Glomerular endothelial cell (primary cell): ENCODE results near the gene TMC7. TPM values are rescaled to one million over a fixed set of nuclear protein-coding genes. Genes with fewer than 3 reads are reported as not detected.
"Not testable (repeated sequence)": the region's sequence is repeated elsewhere in the genome, so short reads cannot be mapped to it uniquely, and the experiment has no call there.

Source experiments
- DNase-seq: peaks from one replicate; pipeline ENCODE4 v3.0.0-alpha.2; 2011; ENCODE audit warnings: low read depth, low spot score; ENCODE audit errors: extremely low read depth
- total RNA-seq: library from RNA; depleted of rRNA; stranded (reverse); fragments of >200 nt; gene quantifications from 2 replicates; pipeline ENCODE4 v1.2.3, GENCODE V29; 2015

TMC7 gene
- 1.1 and 2.7 TPM in 2 replicates for total RNA-seq

DNA sequence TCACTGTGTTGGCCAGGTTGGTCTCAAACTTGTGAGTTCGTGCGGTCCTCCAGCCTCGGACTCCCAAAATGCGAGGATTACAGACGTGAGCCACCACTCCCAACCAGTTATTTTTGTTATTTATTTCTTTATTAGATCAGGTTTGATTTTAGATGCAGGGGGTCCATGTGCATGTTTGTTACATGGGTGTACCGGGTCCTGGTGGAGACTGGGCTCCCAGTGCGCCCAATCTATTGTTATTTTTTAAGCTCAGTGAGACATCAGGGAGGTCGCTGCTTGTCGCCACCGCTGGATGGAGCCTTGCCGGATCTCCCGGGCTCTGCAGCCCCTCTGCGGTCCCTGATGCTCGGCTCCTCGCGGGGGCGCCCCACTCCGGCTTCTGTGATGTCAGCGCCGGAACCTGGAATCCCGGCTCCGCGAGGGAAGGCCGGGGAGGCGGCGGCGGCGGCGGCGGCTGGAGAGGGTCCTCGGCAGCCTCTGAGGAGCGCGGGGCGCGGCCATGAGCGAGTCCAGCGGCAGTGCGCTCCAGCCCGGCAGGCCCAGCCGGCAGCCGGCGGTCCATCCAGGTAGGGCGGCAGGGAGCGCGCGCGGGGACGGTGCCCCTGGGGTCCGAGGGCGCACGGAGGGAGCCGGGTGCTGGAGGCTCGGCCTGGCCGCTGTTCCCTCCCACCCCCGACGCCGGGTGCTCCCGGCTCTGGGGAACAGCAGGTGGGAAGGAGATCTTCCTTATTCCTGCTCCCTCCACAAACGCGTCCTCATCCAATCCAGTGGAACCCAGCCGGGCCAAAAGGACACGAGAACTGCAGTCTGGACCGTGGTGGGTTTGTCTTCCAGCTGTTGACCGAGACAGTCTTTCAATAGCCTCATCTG is at the start of gene TMC7:
TMC7 (plus strand) TSS at position 370 of the 870 bp plus-strand sequence; CDS start at position 500, 130 bp downstream.
- no peak for DNase-seq

DNA sequence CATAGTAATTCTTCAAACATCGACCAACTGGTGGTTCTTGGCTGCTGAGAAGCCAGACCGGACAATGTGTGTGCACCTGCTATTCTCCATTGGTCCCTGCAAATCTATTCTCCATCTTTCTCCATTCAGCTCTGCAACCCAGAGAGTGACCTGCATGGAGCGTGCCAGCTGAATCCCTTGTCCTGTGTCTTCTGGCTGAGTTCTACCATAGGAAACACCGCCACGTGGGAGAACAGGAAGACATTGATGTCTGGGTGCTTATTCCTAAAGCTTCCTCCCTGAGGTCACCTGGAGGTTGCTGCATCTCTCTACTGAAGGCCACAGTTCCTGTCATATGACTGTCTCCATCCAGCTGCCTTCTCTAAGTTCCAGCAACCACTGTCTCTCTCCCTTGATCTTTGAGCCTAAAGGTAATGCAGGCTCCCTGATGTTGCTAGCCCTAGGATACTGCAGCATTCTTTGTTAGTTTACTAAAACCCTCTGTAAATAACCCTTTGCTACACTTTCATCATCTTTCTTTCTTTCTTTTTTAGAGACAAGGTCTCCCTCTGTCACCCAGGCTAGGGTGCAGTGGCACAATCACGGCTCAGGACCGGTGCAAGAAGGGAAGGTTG is 46.9 kb upstream of the TMC7 start:
- no peak for DNase-seq

- DNase-seq: no peak
Observed at GRCh38 chr16:18937390-18937789, 46.3 kb upstream of the TMC7 start.

GRCh38 chr16:18938986-18939385 is 44.7 kb upstream of the TMC7 start:
- no peak for DNase-seq

- DNase-seq: no peak
Observed at GRCh38 chr16:18941471-18941870, 42.3 kb upstream of the TMC7 start.

- no peak for DNase-seq
Observed at GRCh38 chr16:18942061-18942460, 41.7 kb upstream of the TMC7 start.

DNA sequence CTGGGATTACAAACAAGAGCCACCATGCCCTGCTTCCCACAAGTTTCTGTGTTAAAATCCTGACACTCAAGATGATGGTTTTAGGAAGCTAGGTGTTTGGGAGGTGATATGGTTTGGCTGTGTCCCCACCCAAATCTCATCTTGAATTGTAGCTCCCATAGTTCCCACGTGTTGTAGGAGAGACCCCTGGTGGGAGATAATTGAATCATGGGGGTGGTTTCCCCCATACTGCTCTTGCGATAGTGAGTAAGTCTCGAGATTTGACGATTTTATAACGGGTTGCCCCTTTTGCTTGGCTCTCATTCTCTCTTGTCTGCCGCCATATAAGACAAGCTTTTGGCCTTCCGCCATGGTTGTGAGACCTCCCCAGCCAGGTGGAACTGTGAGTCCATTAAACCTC is 40.3 kb upstream of the TMC7 start:
- DNase-seq: no peak

DNA sequence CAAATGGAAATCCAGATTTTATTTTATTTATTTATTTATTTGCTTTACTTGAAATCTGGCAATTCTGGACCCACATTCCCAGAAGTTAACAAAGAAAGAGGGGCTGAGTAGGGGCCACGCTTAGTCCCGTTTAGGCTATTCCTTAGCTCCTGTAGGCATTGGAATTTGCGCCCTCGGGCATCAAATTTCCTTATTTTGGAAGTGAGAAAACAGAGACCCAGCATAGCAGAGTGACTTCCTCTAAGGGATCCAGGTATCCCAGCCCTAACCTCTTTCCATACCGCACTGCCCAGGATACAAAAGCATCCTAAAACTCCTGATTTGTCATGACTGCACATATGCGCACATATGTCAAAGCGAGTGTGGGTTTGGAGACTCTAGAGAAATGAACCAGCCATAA is 38.5 kb upstream of the TMC7 start:
- DNase-seq: no peak

DNA sequence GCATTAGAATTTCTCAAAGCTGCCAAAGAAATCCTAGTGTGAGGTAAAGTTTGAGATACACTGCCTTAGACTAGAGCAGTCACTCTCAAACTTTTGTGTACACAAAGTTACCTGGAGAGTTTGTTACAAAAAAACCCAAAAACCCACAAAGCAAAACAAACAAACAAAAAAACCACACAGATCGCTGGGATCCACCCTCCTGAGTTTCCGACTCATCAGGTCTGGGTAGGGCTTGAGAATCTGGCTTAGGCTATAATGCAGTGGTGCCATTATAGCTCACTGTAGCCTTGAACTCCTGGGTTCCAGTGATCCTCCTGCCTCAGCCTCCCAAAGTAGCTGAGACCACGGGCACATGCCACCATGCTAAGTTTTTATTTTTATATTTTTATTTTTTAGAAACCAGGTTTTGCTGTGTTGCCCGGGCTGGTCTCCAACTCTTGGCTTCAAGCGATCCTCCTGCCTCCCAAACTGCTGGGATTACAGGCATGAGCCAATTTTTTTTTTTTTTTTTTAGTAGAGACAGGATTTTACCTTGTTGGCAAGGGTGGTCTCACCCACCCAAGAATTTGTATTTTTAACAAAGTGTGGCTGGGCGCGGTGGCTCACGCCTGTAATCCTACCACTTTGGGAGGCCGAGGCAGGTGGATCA is 35.2 kb upstream of the TMC7 start:
- DNase-seq: no peak

- no peak for DNase-seq
Observed at GRCh38 chr16:18950469-18951185, 33.1 kb upstream of the TMC7 start.

GRCh38 chr16:18953547-18953946 is 30.2 kb upstream of the TMC7 start:
- DNase-seq: no peak

DNA sequence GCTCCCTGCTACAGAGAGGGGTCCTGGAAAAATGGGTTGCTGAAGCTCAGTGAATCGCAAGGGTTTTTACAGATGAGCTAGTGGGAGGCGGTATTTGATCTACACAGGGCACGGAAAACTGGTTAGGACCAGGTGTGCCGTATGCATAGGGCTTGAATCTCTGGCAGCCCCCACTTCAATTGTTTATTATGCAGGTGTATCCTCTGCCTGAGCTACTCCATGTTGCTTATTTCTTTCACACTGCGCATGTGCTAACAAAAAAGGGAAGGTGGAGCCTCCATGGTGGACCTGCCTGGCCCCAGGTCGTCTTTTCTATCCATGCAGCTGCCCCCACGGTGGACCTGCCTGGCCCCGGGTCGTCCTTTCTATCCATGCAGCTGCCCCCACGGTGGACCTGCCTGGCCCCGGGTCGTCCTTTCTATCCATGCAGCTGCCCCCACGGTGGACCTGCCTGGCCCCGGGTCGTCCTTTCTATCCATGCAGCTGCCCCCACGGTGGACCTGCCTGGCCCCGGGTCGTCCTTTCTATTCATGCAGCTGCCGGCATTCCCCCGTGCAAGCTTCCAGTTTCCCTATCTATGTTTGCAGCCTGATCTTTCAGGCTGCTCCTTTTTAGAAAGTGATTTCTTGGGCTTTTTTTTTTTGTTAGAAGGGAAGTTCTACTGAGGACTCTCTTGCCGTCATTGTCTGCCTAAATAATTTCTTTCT is 27.7 kb upstream of the TMC7 start:
- not testable (repeated sequence) for DNase-seq

DNA sequence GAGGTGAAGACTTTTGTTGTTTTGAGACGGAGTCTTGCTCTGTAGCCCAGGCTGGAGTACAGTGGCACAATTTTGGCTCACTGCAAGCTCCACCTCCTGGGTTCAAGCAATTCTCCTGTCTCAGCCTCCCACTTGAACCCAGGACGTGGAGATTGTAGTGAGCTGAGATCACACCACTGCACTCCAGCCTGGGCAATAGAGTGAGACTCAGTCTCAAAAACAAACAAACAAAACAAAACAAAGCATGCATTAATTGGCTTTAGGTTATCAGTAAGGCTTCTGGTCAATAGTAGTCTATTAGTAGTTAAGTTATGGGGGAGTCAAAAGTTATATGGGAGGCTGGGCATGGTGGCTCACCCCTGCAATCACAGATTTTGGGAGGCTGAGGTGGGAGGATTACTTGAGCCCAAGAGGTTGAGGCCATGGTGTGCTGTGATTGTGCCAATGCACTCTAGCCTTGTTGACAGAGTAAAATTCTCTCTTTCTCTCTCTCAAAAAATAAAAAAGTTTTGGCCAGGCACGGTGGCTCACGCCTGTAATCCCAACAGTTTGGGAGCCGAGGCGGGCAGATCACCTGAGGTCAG is 27.0 kb upstream of the TMC7 start:
- not testable (repeated sequence) for DNase-seq

DNA sequence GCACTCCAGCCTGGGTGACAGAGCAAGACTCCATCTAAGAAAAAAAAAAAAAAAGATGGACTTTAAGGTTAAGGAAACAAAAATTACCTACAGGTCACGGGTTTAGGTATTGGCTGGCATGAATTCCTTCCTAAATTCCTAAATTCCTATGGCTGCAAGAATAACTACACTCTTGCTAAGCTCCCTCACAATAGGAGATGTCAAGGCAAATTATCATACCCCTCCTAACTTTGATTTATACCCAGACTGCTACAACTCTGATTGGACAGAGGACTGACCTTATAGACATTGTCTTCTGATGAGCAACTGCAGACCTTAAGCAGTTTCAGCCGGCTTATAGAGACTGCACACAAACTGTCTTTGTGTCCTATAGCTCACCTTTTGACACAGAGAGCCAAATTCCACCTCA is 25.1 kb upstream of the TMC7 start:
- DNase-seq: no peak

DNA sequence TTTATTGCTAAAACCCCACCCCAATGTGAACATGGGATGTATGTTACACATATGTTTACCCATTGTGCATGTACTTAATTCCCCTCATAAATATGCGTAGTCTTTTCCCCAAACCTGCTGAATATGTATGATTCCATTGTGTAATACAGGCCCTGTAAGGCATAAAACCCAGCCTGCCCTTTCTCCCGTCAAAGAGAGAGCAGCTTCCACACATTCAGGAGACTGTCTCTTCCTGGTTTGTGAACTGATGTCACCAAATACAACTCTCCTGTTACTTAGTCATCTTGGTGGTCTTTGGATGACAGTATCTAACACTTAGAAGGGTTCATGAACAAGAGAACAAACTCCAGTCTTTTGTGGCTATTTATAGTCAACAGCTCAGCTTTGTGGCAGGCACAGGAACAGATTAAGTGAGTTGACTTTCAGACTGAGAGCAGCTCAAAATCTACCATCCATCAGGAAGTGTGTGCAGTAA is 24.7 kb upstream of the TMC7 start:
- no peak for DNase-seq

- DNase-seq: no peak
Observed at GRCh38 chr16:18965555-18965954, 18.2 kb upstream of the TMC7 start.

GRCh38 chr16:18966791-18967190 is 16.9 kb upstream of the TMC7 start:
- no peak for DNase-seq

DNA sequence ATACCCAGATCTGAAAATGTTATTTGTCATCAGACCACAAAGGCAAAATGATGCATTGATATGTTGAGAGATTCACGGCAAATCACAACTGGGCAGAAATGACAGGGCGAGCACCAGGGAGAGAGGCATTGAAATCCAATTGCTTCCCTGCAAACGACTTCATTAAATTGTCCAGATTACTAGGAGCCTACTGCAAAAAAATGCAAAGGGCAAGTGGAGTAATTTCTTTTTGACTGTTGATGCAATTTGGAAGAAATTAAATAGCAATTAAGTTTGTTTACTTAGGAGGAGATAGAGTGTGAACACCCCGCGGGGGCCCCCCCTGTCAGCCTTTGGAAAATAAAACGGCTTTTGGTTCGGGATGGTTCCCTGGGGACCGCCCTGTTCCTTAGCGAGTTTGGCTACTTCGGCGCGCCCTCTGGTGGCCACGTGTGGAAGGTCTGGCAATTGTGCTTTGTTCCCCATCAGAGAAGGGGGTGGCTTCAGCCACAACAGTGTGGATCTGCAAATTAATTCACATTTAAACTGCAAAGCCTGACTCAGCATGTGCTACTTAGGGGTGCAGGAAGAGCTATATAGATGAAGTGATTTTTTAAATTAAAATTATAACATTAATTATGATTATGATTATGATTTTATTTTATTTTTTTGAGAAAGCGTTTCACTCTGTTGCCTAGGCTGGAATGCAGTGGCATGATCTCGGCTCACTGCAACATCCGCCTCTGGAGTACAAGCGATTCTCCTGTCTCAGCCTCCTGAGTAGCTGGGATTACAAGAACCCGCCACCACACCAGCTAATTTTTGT is 14.5 kb upstream of the TMC7 start:
- no peak for DNase-seq

DNA sequence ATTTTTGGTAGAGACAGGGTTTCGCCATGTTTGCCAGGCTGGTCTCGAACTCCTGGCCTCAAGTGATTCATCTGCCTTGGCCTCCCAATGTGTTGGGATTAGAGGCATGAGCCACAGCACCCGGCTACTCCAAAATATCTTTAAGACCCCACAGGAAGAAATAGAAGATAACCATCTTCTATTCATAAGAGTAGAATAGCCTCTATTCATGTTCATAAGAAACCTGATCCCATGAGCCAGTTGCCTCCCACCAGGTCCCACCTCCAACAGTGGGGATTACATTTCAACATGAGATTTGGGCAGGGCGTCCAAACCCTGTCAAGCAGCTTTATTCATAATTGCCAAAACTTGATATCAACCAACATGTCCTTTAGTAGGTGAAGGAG is 13.9 kb upstream of the TMC7 start:
- no peak for DNase-seq
